Esophagus squamous epithelium (tissue), 5 donors: ENCODE measurements around the gene METRN. TPM values are rescaled to one million over a fixed set of nuclear protein-coding genes. Genes with fewer than 3 reads are reported as not detected.
A peak's percentile ranks its signal among the peaks of the same experiment; 100 is the strongest.
"Not testable (repeated sequence)": the region's sequence is repeated elsewhere in the genome, so short reads cannot be mapped to it uniquely, and the experiment has no call there.

Source experiments
- DNase-seq: peaks from one replicate; lab custom pipeline; 2025; lab: John Stamatoyannopoulos, UW
- H3K27ac ChIP-seq, 4 donors: fragments of 200-600 bp; sonication (generic); one replicate each; pipeline ENCODE4 v1.5.1; 2016 to 2019; ENCODE audit warnings: mild to moderate bottlenecking in 1 of 4
- H3K27me3 ChIP-seq, 4 donors: fragments of 200-600 bp; sonication (generic); 1 replicate in 3 of 4; 2 replicates in 1 of 4; pipeline versions ENCODE4 v1.5.1 to v1.6.0; 2017 to 2021; ENCODE audit warnings: antibody characterized with exemption in 1 of 4
- H3K36me3 ChIP-seq, 3 donors: fragments of 200-600 bp; sonication (generic); one replicate each; pipeline ENCODE4 v1.5.1; 2016 to 2019
- H3K4me1 ChIP-seq, 3 donors: fragments of 200-600 bp; sonication (generic); one replicate each; pipeline ENCODE4 v1.5.1; 2017 to 2019
- H3K4me3 ChIP-seq, 4 donors: fragments of 200-600 bp; sonication (generic); 1 replicate in 3 of 4; 2 replicates in 1 of 4; pipeline ENCODE4 v1.5.1; 2016 to 2019; ENCODE audit warnings: mild to moderate bottlenecking in 2 of 4, moderate library complexity in 1 of 4
- H3K9me3 ChIP-seq, 3 donors: fragments of 200-600 bp; sonication (generic); one replicate each; pipeline ENCODE4 v1.5.1; 2016 to 2019
- POLR2A ChIP-seq, 4 donors: fragments of 450-650 bp; IDR thresholded peaks; one replicate each; pipeline ENCODE4 v1.6.1; 2017; ENCODE audit warnings: antibody characterized with exemption in 4 of 4, mild to moderate bottlenecking in 4 of 4, moderate library complexity in 3 of 4
- WGBS, 2 donors: methylation state at CpG; one replicate each; pipeline ENCODE4 v1.1.5; 2018; 5-methylcytosine and 5-hydroxymethylcytosine counted together
- intact Hi-C: fragments of 100-400 bp; cut with DNase I; formaldehyde crosslinking; loops from one replicate; pipeline ENCODE4 v1.15.0; 2022
- total RNA-seq, 4 donors: library from RNA; depleted of rRNA; stranded (reverse); fragments of >200 nt; gene quantifications; one replicate each; pipeline ENCODE4 v1.1.0, GENCODE V29; 2016
- TF ChIP-seq, protein P1 (sequence below), 6 experiments: fragments of 450-650 bp in 4 of 6; fragments of 200-600 bp in 2 of 6; sonication (generic) in 2 of 6; IDR thresholded peaks; one replicate each; pipeline ENCODE4 v1.5.1; 2016 to 2019; ENCODE audit warnings: antibody characterized with exemption in 6 of 6, mild to moderate bottlenecking in 4 of 6, moderate library complexity in 4 of 6
- donor health status: DM: yes; HTN: yes; CAD: no.

The METRN gene
- total RNA-seq, 4 donors from 2014 or later = 4.2 to 12.7 (median 8.8) TPM

DNA sequence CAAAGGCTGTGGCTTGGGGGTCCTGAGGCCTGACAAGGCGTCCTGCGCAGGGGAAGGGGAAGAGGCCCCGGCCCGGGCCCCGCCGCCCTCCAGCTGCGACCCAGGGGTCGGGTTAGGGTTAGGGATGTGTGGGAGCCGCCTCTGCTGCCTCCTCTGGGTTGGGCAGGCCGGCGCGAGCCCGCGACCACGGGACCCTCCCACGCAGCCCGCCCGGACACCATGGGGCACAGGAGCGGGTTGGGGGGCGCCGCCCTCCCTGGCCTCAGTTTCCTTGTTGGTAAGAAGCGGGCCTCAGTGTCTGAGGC, 25.5 kb downstream of the METRN start:
- intact Hi-C loops = no loop called here
- Histone ChIP-seq H3K9me3 (no peaks in the 10 kb centered on the region), H3K36me3 (peaks cover 15 to 40% (median 16%) of the 10 kb centered on the region in 3 donors), H3K27ac (peak overlapping the region; percentile 54 to 91 (median 90)), H3K27me3 (peaks cover 0 to 8% (median 0%) of the 10 kb centered on the region in 4 donors), H3K4me1 (peaks cover 11 to 33% (median 15%) of the 10 kb centered on the region in 3 donors), H3K4me3 (peak overlapping the region; percentile 72 to 99 (median 95))
- TF ChIP-seq, protein P1, sequence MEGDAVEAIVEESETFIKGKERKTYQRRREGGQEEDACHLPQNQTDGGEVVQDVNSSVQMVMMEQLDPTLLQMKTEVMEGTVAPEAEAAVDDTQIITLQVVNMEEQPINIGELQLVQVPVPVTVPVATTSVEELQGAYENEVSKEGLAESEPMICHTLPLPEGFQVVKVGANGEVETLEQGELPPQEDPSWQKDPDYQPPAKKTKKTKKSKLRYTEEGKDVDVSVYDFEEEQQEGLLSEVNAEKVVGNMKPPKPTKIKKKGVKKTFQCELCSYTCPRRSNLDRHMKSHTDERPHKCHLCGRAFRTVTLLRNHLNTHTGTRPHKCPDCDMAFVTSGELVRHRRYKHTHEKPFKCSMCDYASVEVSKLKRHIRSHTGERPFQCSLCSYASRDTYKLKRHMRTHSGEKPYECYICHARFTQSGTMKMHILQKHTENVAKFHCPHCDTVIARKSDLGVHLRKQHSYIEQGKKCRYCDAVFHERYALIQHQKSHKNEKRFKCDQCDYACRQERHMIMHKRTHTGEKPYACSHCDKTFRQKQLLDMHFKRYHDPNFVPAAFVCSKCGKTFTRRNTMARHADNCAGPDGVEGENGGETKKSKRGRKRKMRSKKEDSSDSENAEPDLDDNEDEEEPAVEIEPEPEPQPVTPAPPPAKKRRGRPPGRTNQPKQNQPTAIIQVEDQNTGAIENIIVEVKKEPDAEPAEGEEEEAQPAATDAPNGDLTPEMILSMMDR (IDR thresholded peaks at IDR 0.05) = no peak
- TF ChIP-seq POLR2A (IDR thresholded peaks at IDR 0.05) = no peak
- DNase-seq = no peak
- 0% methylated on average over 1 to 7 of the region's 22 CpGs for WGBS, 2 donors

DNA sequence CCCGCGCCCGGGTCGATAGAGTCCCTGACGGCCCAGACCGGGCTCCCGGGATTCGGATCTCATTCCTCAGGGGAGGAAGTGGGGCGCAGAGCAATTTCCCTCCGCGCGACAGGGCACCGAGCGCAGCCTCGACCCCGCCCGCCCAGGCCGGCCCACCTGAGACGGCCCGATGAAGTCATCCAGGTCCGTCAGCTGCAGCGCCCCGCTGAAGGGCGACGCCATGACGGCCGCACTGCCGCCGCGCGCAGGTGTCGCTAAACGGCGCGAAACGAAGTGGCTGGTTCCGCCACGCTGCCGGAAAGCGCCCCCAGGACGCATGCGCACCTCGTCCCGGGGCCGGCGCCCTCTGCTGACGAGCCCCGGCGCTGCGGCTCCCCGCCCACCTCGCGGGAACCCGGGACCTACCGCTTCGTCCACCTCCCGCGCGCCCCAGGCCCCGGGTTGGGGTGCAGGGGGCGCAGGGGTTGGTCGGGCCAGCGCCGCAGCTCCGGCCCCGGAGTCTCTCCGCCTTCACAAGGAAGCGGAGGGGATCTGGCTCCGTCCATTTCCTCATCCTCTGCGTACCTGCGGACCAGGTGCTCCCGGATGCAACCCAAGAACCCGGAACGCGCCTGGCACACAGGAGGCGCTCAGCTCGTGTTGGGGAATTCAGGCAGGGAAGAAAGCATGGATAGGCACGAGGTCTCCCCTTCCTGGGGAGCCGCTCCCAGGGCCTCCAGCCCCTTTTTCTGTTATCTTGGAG, 26.0 kb downstream of the METRN start, which contains the start of gene CIAO3:
Gene CIAO3, minus strand, starts transcription at position 234 of the 742 bp plus-strand sequence. Its CDS starts 12 bp downstream, at position 222.
- TF ChIP-seq, protein P1 (IDR thresholded peaks at IDR 0.05) = peak; percentile 84 to 100 (median 96)
- peak in 3 of 4 donors; percentile 19 to 83 (median 50) for TF ChIP-seq POLR2A (IDR thresholded peaks at IDR 0.05)
- intact Hi-C loops = no loop called here
- no peak for DNase-seq
- H3K9me3 ChIP-seq = no peaks in the 10 kb centered on the region
- peaks cover 10 to 35% (median 16%) of the 10 kb centered on the region in 3 donors for H3K36me3 ChIP-seq
- H3K27me3 ChIP-seq = peaks cover 0 to 12% (median 0%) of the 10 kb centered on the region in 4 donors
- 0 to 1% methylated on average over 1 to 17 of the region's 79 CpGs for WGBS, 2 donors
- peak within 1 kb of the TSS; percentile 54 to 91 (median 90) for H3K27ac ChIP-seq
- peaks cover 11 to 33% (median 15%) of the 10 kb centered on the region in 3 donors for H3K4me1 ChIP-seq
- H3K4me3 ChIP-seq = peak within 1 kb of the TSS; percentile 72 to 99 (median 95)

GRCh38 chr16:741986-742629, 27.2 kb downstream of the METRN start:
- intact Hi-C loops = no loop called here
- H3K27me3 ChIP-seq = peaks cover 0 to 12% (median 0%) of the 10 kb centered on the region in 4 donors
- 84 to 87% methylated on average over 6 to 13 of the region's 15 CpGs for WGBS, 2 donors

DNA sequence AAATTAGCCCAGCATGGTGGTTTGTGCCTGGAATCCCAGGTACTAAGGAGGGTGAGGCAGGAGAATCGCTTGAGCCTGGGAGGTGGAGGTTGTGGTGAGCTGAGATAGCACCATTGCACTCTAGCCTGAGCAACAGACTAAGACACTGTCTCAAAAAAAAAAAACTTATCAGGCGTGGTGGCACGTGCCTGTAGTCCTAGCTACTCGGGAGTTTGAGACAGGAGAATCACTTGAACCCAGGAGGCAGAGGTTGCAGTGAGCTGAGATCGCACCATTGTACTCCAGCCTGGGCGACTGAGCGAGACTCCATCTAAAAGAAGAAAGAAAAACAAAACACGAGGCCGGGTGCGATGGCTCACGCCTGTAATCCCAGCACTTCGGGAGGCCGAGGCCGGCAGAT, 28.0 kb downstream of the METRN start:
- 80 to 82% methylated on average over 14 of the region's 14 CpGs for WGBS, 2 donors
- intact Hi-C loops, DNase-seq, H3K9me3 ChIP-seq, H3K27ac ChIP-seq, H3K4me3 ChIP-seq: not testable (repeated sequence)
- Histone ChIP-seq H3K4me1 (peaks cover 11 to 28% (median 13%) of the 10 kb centered on the region in 3 donors), H3K36me3 (peaks cover 0 to 15% (median under 1%) of the 10 kb centered on the region in 3 donors), H3K27me3 (peaks cover 0 to 12% (median 0%) of the 10 kb centered on the region in 4 donors)

More at GRCh38 chr16:741986-742629, 27.2 kb downstream of the METRN start:
- no peak for DNase-seq
- Histone ChIP-seq H3K4me1 (peaks cover 11 to 33% (median 15%) of the 10 kb centered on the region in 3 donors), H3K4me3 (no peak overlapping the region), H3K9me3 (no peaks in the 10 kb centered on the region), H3K36me3 (peaks cover 0 to 23% (median 8%) of the 10 kb centered on the region in 3 donors), H3K27ac (no peak overlapping the region)
- no peak for TF ChIP-seq POLR2A (IDR thresholded peaks at IDR 0.05)
- TF ChIP-seq, protein P1 (IDR thresholded peaks at IDR 0.05) = no peak

- H3K27ac ChIP-seq = no peak overlapping the region
- WGBS, 2 donors = 76 to 81% methylated on average over 8 to 9 of the region's 21 CpGs
- H3K36me3 ChIP-seq = peaks cover 0 to 4% (median 0%) of the 10 kb centered on the region in 3 donors
- DNase-seq = no peak
- peaks cover 11 to 24% (median 13%) of the 10 kb centered on the region in 3 donors for H3K4me1 ChIP-seq
- intact Hi-C loops = no loop called here
- no peak overlapping the region for H3K4me3 ChIP-seq
- peaks cover 0 to 12% (median 0%) of the 10 kb centered on the region in 4 donors for H3K27me3 ChIP-seq
- H3K9me3 ChIP-seq = no peaks in the 10 kb centered on the region
- TF ChIP-seq, protein P1 (IDR thresholded peaks at IDR 0.05) = no peak
- TF ChIP-seq POLR2A (IDR thresholded peaks at IDR 0.05) = no peak
These were observed 29.0 kb downstream of the METRN start for GRCh38 chr16:743794-744500.
